Choroid plexus epithelial cell (primary cell): ENCODE data around the gene VSTM2B.

ENCODE experiments used
- DNase-seq: peaks from one replicate; pipeline ENCODE4 v3.0.0-alpha.2; 2010; ENCODE audit warnings: low read depth
- H3K4me3 ChIP-seq: 2 replicates; pipeline ENCODE4 v1.5.1; 2011; ENCODE audit warnings: low read depth, mild to moderate bottlenecking, control low read depth, low read length, moderate library complexity
- TF ChIP-seq, protein P1 (sequence below): conservative IDR thresholded peaks from 2 replicates; pipeline ENCODE4 v1.5.1; 2011; ENCODE audit warnings: low read depth, mild to moderate bottlenecking, control low read depth, inconsistent platforms, low read length, moderate library complexity

Gene VSTM2B

DNA sequence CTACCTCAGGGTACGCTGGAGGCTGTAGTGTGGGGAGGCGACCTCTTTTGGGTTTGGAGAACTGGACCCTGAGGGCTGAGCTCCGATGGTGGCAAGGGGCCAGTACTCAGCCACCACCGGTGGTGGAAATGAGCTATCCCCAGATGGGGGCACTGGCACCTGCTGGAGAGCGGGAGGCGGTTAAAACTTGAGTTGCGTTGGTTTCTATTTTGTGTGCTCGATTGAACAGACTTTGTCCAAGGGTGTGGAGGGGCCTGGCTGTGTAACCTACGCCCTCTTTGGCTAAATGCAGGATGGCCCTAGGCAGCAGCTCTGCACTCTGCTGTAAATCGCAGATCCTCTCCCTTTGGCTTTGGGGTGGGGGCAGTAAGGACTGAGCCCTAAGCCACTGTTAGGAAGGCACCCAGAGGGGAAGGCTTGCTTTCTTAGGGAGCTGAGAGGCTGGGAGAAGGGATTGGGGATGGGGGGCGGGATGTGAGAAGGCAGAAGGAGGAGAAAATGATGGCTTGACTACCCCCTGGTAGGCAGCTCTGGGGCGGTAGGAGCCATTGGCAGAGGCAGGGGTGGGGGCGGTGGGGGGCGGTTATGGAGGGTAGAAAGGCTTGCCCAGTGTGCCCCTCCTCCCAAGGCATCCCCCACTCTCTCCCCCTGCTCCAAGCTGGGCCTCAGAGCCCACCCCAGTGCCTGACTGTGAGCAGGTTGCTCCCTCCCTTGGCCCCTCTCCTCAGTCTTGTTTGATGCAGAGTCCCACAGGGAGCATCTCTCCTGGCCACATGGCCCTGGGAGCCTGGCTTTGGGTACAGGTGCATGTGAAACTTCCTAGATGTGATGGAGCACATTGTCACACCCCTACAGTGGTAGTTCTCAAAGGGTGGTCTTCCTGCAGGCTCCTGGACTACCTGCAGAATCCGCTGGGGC lies 5.0 kb downstream of the VSTM2B start:
- TF ChIP-seq, protein P1, sequence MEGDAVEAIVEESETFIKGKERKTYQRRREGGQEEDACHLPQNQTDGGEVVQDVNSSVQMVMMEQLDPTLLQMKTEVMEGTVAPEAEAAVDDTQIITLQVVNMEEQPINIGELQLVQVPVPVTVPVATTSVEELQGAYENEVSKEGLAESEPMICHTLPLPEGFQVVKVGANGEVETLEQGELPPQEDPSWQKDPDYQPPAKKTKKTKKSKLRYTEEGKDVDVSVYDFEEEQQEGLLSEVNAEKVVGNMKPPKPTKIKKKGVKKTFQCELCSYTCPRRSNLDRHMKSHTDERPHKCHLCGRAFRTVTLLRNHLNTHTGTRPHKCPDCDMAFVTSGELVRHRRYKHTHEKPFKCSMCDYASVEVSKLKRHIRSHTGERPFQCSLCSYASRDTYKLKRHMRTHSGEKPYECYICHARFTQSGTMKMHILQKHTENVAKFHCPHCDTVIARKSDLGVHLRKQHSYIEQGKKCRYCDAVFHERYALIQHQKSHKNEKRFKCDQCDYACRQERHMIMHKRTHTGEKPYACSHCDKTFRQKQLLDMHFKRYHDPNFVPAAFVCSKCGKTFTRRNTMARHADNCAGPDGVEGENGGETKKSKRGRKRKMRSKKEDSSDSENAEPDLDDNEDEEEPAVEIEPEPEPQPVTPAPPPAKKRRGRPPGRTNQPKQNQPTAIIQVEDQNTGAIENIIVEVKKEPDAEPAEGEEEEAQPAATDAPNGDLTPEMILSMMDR: no peak
- H3K4me3 ChIP-seq: no peak overlapping the region
- DNase-seq: no peak

DNA sequence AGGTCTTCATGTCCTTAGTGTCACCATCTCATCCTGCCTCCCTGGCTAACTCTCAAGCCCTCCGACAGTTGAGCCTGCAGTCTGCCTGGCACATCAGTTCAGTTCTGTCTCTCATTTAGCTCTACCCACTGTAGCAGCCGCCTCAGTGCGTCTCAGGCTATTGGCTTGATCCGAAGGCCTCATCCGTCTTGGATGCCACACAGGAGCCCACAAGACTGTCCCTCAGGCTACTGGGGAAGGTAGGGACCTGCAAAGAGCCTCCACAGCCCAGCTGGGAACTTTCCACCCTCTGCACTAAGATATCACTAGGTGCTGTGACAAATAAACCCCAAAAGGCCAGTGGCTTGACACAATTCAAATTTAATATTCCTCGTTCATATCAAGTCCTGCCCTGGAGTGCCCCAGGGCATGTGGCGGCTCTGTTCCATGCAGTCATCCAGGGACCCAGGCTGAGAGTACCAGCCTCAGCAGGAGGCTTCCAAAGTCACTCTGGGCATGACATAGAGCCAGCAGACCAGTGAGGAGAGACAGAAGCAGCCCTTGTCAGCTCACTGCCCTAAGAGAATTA lies 5.7 kb downstream of the VSTM2B start:
- TF ChIP-seq, protein P1: no peak
- no peak for DNase-seq
- no peak overlapping the region for H3K4me3 ChIP-seq

DNA sequence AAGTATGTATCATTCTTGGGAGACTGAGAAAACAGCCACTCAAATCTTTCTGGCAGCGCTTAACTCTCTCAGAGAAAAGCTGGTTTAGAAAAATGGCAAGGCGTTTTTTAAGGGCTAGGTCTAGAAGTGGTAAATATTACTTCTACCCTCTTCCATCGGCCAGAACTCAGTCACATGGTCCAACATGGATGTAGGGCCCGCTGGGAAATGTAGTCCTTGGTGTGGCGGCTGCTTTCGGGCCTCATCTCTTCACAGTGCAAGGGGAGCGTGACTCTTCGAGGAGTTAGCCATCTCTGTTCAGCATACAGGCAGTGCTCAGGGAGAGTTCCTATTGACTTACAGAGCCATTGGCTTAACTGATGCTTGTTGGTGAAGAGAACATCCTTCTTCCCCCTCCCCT lies 6.3 kb downstream of the VSTM2B start:
- no peak overlapping the region for H3K4me3 ChIP-seq
- TF ChIP-seq, protein P1: no peak
- no peak for DNase-seq

DNA sequence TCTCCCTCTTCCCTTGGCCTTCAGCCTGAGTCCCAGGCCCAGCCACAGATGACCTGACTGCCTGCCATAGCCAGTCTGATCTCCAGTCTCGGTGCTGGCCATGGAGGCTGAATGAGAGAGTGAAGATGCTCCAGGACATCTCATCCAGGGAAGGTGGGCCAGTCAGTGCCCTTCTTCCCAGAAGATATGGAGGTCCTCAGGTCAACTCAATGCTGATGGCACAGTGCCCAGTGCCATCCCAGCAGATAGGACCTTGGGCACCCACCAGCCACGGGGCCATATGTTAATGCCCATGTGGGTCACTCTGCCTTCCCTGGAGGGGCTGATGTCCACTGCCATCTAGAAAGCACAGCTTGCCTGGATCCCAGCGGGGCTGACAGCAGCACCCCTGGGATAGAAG lies 7.2 kb downstream of the VSTM2B start:
- TF ChIP-seq, protein P1: no peak
- no peak for DNase-seq
- no peak overlapping the region for H3K4me3 ChIP-seq

DNA sequence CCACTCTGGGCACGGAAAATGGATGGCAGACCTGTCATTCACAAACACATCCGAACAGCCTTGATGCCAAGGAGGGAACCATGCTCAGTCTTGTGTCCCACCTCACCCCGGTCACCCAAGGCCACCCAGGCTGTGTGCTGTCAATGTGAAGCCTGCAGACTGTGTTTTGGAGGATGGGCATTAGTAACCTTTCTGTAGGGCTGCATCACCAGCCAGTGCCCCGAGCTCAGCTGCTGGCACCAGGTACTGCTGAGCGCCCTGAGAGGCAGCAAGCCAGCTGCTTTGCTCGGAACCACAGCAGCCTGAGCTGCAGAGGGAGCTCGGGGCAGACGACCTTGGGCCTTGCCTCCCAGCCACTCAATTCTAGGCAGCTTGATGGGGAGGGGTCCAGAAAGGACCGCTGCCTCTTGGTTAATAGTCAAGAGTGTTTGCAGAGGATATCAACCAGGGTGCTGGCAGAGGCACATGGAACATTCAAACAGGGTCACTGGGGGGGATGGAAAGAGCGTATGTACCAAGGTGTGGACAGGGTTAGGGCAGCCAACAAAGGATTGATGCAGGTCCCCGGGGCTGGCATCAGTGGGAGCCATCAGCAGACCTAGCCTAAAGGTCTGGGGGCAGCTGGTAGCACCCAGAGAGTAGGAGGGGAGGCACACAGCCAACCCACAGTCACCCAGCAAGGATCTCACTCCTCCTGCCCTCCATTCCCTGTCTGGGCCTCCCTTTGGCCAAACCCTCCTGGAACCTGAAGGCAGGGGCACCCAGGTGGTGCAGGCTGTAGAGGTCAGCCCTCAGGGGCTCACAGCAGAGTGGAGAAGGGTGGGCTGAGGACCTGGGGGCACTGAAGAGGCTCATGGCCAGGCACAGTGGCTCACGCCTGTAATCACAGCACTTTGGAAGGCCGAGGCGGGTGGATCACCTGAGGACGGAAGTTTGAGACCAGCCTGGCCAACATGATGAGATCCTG lies 8.1 kb downstream of the VSTM2B start:
- H3K4me3 ChIP-seq: no peak overlapping the region
- TF ChIP-seq, protein P1: no peak
- no peak for DNase-seq

DNA sequence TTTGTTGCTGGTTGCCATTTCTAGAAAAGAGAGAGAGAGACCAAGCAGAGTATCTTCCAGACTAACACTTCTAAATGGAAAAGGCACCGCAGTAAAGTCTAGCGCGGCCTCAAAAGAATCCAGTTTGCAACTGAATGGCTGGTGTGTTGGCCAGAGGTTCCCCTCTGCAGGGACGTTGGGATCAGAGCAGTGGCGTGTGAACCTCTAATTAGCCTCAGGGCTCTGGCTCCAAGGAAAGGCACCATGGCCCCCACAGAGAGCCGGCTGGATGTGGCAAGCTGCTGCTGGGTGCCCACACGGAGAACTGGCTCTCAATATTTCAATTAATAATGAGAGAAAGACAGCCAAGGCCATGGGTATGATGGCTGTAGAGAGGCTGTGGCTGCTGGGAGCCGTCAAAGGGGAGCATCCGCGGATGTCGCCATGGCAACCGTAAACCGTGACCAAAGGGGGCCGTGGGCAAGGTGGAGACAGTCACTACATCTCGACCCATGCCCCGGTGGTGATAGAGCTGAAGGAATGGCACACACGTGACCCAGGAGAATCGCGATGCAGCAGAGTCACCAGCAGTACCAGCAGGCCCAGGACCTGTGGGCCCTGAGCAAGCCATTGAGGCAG lies 9.5 kb downstream of the VSTM2B start:
- TF ChIP-seq, protein P1: no peak
- DNase-seq: no peak
- H3K4me3 ChIP-seq: no peak overlapping the region
